C4-2B (cell line): ENCODE results near the gene UTS2.

Experiments
- H3K27ac ChIP-seq: fragments of 450-650 bp; 2 replicates; pipeline ENCODE4 v1.5.1; 2017
- ZFX ChIP-seq: fragments of 450-650 bp; IDR thresholded peaks from 2 replicates; pipeline ENCODE4 v1.6.1; 2017
- TF ChIP-seq, protein P1 (sequence below): fragments of 450-650 bp; conservative IDR thresholded peaks from 2 replicates; pipeline ENCODE4 v1.5.1; 2017; ENCODE audit warnings: mild to moderate bottlenecking

UTS2 gene

DNA sequence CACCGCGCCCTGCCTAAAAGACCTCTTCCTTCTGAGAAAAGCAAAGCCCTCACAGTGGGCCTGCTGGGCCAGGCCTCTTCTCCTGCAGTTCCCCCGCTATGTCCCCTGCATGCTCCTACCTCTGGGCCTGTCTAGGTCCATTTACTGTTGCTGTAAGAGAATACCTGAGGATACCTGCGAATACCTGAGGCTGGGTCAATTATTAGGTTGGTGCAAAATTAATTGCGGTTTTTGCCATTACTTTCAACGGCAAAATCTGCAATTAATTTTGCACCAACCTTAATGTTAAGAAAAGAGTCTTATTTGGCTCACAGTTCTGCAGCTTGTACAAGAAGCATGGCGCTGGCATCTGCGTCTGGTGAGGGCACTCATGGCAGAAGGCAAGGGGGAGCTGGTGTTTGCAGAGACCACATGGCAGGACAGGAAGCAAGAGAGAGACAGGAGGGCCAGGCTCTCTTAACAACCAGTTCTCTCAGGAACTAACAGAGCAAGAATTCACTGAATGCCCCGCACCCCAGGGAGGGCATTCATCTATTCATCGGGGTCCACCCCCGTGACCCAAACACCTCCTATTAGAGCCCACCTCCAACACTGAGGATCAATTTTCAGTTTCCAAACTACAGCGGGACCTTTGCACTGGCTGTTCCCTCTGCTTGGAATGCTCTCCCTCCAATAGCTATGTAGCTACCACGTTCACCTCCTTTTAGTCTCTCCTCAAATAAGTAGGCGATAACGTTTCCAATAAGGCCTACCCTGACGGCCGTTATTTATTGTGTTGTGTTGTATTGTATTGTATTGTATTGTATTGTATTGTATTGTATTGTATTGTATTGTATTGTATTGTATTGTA is 9.6 kb upstream of the UTS2 start:
- TF ChIP-seq, protein P1, sequence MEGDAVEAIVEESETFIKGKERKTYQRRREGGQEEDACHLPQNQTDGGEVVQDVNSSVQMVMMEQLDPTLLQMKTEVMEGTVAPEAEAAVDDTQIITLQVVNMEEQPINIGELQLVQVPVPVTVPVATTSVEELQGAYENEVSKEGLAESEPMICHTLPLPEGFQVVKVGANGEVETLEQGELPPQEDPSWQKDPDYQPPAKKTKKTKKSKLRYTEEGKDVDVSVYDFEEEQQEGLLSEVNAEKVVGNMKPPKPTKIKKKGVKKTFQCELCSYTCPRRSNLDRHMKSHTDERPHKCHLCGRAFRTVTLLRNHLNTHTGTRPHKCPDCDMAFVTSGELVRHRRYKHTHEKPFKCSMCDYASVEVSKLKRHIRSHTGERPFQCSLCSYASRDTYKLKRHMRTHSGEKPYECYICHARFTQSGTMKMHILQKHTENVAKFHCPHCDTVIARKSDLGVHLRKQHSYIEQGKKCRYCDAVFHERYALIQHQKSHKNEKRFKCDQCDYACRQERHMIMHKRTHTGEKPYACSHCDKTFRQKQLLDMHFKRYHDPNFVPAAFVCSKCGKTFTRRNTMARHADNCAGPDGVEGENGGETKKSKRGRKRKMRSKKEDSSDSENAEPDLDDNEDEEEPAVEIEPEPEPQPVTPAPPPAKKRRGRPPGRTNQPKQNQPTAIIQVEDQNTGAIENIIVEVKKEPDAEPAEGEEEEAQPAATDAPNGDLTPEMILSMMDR = no peak
- no peak for TF ChIP-seq ZFX
- H3K27ac ChIP-seq = no peak overlapping the region

DNA sequence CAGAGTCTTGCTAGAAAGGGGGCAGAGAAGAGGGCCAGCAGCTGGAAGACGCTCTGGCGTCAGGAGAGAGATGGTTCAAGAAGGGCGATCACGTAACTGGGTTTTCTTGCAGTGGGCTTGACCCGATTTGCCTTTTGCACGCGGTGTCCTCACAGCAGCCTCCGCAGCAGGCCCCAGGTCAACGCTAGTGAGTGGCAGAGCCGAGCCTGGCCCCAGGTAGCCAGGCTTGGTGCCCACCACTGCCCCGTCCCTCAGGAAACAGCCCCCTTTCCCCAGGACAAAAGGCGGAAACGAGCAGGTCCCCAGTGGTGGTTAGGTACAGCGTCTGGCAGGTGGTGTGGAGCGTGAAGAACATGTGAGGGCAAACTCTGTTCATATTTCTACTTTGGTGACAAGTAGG is 8.6 kb upstream of the UTS2 start:
- H3K27ac ChIP-seq = no peak overlapping the region

DNA sequence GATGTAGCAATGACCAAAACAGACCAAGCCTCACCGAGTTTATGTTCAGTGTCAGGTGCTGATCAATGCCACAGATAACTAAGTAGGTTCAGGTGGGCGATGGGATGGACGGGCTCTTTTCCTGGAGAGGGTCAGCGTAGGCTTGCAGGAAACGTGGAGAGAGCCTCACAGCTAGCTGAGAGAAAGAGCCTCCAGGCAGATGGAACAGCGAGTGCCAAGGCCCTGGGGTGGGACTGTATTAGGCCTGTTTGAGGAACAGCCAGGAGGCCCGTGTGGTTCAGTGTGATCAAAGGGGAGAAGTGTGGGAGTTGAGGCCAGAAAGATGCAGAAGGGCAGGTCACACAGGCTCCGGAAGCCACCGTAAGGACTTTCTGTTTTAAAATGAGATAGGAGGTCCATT is 7.3 kb upstream of the UTS2 start:
- no peak overlapping the region for H3K27ac ChIP-seq
- TF ChIP-seq, protein P1 = no peak
- no peak for TF ChIP-seq ZFX

More for the DNA sequence above, 8.6 kb upstream of the UTS2 start:
- TF ChIP-seq, protein P1 = no peak
- TF ChIP-seq ZFX = no peak

- H3K27ac ChIP-seq = no peak overlapping the region
- TF ChIP-seq, protein P1 = no peak
- no peak for TF ChIP-seq ZFX
Measured at GRCh38 chr1:7859406-7859805, 6.5 kb upstream of the UTS2 start.

- no peak overlapping the region for H3K27ac ChIP-seq
- TF ChIP-seq, protein P1 = no peak
- TF ChIP-seq ZFX = no peak
Measured at GRCh38 chr1:7857985-7858384, 5.1 kb upstream of the UTS2 start.

GRCh38 chr1:7857000-7857399 is 4.1 kb upstream of the UTS2 start:
- TF ChIP-seq, protein P1 = no peak
- TF ChIP-seq ZFX = no peak
- no peak overlapping the region for H3K27ac ChIP-seq

DNA sequence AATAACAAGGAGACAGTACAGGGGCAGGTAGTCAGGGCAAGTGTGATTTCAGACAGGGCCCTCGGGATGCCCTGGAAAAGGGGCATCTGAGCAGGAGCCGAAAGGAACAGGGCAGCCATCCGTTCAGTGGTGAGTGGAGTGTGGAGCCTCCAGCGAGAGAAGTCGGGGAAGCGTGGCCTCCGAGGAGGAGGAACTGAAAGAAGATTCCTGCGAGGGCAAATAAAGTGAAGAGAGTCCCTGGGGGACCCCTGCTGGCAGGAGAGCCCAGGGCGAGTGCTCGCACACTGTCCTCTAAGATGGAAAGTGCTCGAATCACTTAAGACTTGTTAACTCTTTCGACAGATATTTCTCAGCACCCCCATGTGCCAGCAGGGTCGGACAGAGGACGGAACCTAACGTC is 3.5 kb upstream of the UTS2 start:
- H3K27ac ChIP-seq = no peak overlapping the region
- no peak for TF ChIP-seq ZFX

DNA sequence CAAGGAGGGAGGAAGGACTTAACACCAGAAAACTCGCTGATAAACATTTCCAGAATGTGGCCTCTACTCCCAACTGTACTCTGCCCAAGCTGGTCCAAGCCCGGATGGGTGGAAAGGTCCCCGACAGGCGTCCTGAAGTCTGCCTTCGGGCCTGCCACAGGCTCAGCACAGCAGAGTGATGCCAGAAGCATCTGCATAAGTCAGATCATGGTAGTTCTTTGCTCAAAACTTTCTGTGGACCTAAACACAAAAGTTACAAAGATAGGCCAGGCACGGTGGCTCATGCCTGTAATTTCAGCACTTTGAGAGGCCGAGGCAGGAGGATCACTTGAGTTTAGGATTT is 790 bp upstream of the UTS2 start:
- no peak overlapping the region for H3K27ac ChIP-seq
- no peak for TF ChIP-seq ZFX
- TF ChIP-seq, protein P1 = no peak
